Measurements from ENCODE around the gene MAGI2. TPM values are rescaled to one million over a fixed set of nuclear protein-coding genes. Genes with fewer than 3 reads are reported as not detected.

Gene MAGI2
- total RNA-seq, 1 experiment from 2014 or later, result 0.22 TPM

GRCh38 chr7:79337717-79338116 lies 115.8 kb downstream of the MAGI2 start:
- no peak overlapping the region for H3K27ac ChIP-seq (ENCODE audit: low read depth, low read length)
- POLR2A ChIA-PET, result no interaction called here
- BruUV-seq (replicated peaks), result no TSS peak
- no peaks in the 10 kb centered on the region for H3K9me2 ChIP-seq (ENCODE audit: insufficient read depth)
- DNase-seq (ENCODE audit: low read depth, low spot score), result no peak
- H3K27me3 ChIP-seq (ENCODE audit: insufficient read depth, low read length), result no peaks in the 10 kb centered on the region
- no peak for TF ChIP-seq JUND (IDR thresholded peaks at IDR 0.05)
- no peak for TF ChIP-seq ZBTB33 (IDR thresholded peaks at IDR 0.05; ENCODE audit: extremely low read depth, insufficient replicate concordance, low read length)
- no peak for TF ChIP-seq MAX (IDR thresholded peaks at IDR 0.05)
- TF ChIP-seq ATF3 (IDR thresholded peaks at IDR 0.05), result no peak
- no peak for TF ChIP-seq TCF7L2 (IDR thresholded peaks at IDR 0.05; ENCODE audit: borderline replicate concordance, extremely low read depth, insufficient read depth, insufficient read length)
- TF ChIP-seq SRF (IDR thresholded peaks at IDR 0.05; ENCODE audit: low read depth), result no peak
- TF ChIP-seq SIN3A (IDR thresholded peaks at IDR 0.05; ENCODE audit: low read depth), result no peak
- no peak for TF ChIP-seq EGR1 (IDR thresholded peaks at IDR 0.05; ENCODE audit: low read depth)
- no peak for TF ChIP-seq CBX3 (IDR thresholded peaks at IDR 0.05; ENCODE audit: low read depth)
- no peak for TF ChIP-seq YY1 (IDR thresholded peaks at IDR 0.05; ENCODE audit: extremely low read depth, insufficient replicate concordance, low read depth, low read length)
- TF ChIP-seq ZFX (IDR thresholded peaks at IDR 0.05), result no peak
- no peak for TF ChIP-seq REST (IDR thresholded peaks at IDR 0.05; ENCODE audit: low read depth)
- TF ChIP-seq CTCF (IDR thresholded peaks at IDR 0.05 in 2 of 3, conservative IDR thresholded peaks at IDR 0.05 in 1 of 3; ENCODE audit: borderline replicate concordance in 1 of 3, insufficient read depth in 1 of 3, low read depth in 2 of 3, low read length in 2 of 3), result no peak
- no peak for TF ChIP-seq EZH2 (IDR thresholded peaks at IDR 0.05)
- no peak for TF ChIP-seq ZNF274 (IDR thresholded peaks at IDR 0.05; ENCODE audit: low read depth, low read length)
- no peak overlapping the region for H3K4me3 ChIP-seq (replicated peaks in 1 of 2; ENCODE audit: low read depth in 1 of 2, low read length in 2 of 2)
- no peak overlapping the region for H2AFZ ChIP-seq (ENCODE audit: low read depth, low read length, poor library complexity, severe bottlenecking)
- H3K9me3 ChIP-seq (ENCODE audit: control insufficient read depth in 1 of 2, insufficient read depth in 1 of 2, low read depth in 1 of 2, low read length in 2 of 2), result no peaks in the 10 kb centered on the region
- no peaks in the 10 kb centered on the region for H3K4me1 ChIP-seq (ENCODE audit: control insufficient read depth in 1 of 2, insufficient read depth in 2 of 2, low read length in 2 of 2)
- H4K20me1 ChIP-seq (ENCODE audit: insufficient read depth), result no peaks in the 10 kb centered on the region
- RAD21 ChIA-PET (ENCODE audit: low non-redundant PET in 1 of 2, low total read pairs in 2 of 2, uncharacterized antibody in 2 of 2, unreplicated experiment in 2 of 2), result no interaction called here
- no peak overlapping the region for H3K9ac ChIP-seq (ENCODE audit: low read length)
- CTCF ChIA-PET, result no interaction called here
- ATAC-seq, result no peak
- H3K79me2 ChIP-seq (ENCODE audit: insufficient read depth, low read length), result no peaks in the 10 kb centered on the region
- intact Hi-C loops (cut with micrococcal nuclease), result no loop called here
- no peaks in the 10 kb centered on the region for H3K36me3 ChIP-seq (ENCODE audit: control insufficient read depth in 1 of 2, insufficient read depth in 2 of 2, low read length in 2 of 2)
- H3K4me2 ChIP-seq (ENCODE audit: low read length), result no peak overlapping the region
